Duodenal mucosa (tissue), 2 donors: ENCODE measurements around the gene UBAC2.
A peak's percentile ranks its signal among the peaks of the same experiment; 100 is the strongest.

Experiments used
- H3K27ac ChIP-seq: one replicate; pipeline ENCODE4 v1.7.0; 2013; ENCODE audit warnings: low read depth, low read length
- H3K27me3 ChIP-seq, 2 donors: one replicate each; pipeline ENCODE4 v1.7.0; 2013; ENCODE audit warnings: low read length in 2 of 2, control low read depth in 1 of 2; ENCODE audit not compliant: insufficient read depth in 2 of 2, control insufficient read depth in 1 of 2
- H3K36me3 ChIP-seq, 2 donors: one replicate each; pipeline ENCODE4 v1.7.0; 2013; ENCODE audit warnings: low read length in 2 of 2, control low read depth in 1 of 2; ENCODE audit not compliant: insufficient read depth in 2 of 2, control insufficient read depth in 1 of 2
- H3K4me1 ChIP-seq, 2 donors: one replicate each; pipeline ENCODE4 v1.7.0; 2013; ENCODE audit warnings: low read length in 2 of 2, control low read depth in 1 of 2; ENCODE audit not compliant: insufficient read depth in 2 of 2, control insufficient read depth in 1 of 2
- H3K4me3 ChIP-seq, 2 donors: one replicate each; pipeline ENCODE4 v1.7.0; 2013; ENCODE audit warnings: low read length in 2 of 2, low read depth in 1 of 2
- H3K9ac ChIP-seq, 2 donors: one replicate each; pipeline ENCODE4 v1.7.0; 2013; ENCODE audit warnings: low read length in 2 of 2, low read depth in 1 of 2
- H3K9me3 ChIP-seq, 2 donors: one replicate each; pipeline ENCODE4 v1.7.0; 2013; ENCODE audit warnings: low read length in 2 of 2, control low read depth in 1 of 2; ENCODE audit not compliant: control insufficient read depth in 1 of 2

The UBAC2 gene

DNA sequence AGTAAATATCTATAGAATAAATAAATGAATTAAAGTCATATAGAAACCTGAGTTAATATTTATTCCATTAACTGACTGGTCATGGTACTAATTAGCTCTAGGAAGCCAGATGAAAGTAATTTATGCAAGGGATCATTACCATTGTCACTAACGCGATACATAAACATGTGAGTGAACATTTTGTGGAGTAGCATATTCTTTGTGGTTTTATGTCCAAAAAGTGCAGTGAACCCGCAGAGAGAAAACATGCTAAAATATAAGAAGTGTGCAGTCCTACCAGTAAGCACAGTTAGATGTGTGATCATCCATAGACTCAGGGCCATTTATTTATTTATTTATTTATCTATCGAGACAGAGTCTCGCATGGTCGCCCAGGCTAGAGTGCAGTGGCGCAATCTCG, 104.9 kb downstream of the UBAC2 start:
- peaks cover 8 to 11% of the 10 kb centered on the region in 2 donors for H3K4me1 ChIP-seq
- peak overlapping the region in 1 of 2 donors; percentile 57 for H3K4me3 ChIP-seq
- H3K9me3 ChIP-seq = no peaks in the 10 kb centered on the region
- peak overlapping the region in 1 of 2 donors; percentile 22 for H3K9ac ChIP-seq
- H3K36me3 ChIP-seq = peaks cover 5 to 6% of the 10 kb centered on the region in 2 donors
- no peaks in the 10 kb centered on the region for H3K27me3 ChIP-seq
- H3K27ac ChIP-seq = no peak overlapping the region

DNA sequence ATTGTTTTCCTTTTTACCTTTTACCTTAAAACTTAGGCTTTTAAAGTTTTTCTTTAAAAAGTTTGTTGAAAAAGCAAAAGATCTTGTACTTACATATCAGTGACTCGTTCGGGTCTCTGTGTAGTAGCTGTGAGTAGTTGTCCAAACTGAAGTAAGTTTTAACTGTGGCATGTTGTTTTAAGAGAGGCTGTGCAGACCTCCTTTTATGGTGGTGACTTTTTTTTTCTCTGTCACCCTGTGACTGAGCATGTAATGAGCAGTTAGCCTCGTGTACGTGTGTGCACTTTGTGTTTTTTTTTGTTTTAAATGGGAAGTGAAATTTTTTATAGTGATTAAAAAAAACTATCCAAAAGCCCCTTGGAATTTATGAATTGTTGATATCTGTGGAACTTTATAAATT, 106.6 kb downstream of the UBAC2 start, which contains the start of gene GPR183:
TSS of gene GPR183 (minus strand) at position 153 of the 400 bp plus-strand sequence. CDS start 11,254 bp downstream, outside the sequence.
- Histone ChIP-seq H3K4me3 (peak within 1 kb of the TSS; percentile 27 to 57), H3K27me3 (no peaks in the 10 kb centered on the region), H3K27ac (no peak within 1 kb of the TSS), H3K9ac (peak within 1 kb of the TSS; percentile 12 to 31), H3K9me3 (no peaks in the 10 kb centered on the region), H3K4me1 (peaks cover 8 to 15% of the 10 kb centered on the region in 2 donors), H3K36me3 (peaks cover 5 to 6% of the 10 kb centered on the region in 2 donors)

GRCh38 chr13:99307648-99308339, 107.1 kb downstream of the UBAC2 start:
- peaks cover 8 to 15% of the 10 kb centered on the region in 2 donors for H3K4me1 ChIP-seq
- peak overlapping the region in 1 of 2 donors; percentile 8 for H3K9ac ChIP-seq
- no peaks in the 10 kb centered on the region for H3K27me3 ChIP-seq
- H3K4me3 ChIP-seq = peak overlapping the region in 1 of 2 donors; percentile 11
- no peaks in the 10 kb centered on the region for H3K9me3 ChIP-seq
- no peak overlapping the region for H3K27ac ChIP-seq
- H3K36me3 ChIP-seq = peaks cover 5 to 6% of the 10 kb centered on the region in 2 donors

GRCh38 chr13:99308471-99309087, 107.9 kb downstream of the UBAC2 start:
- Histone ChIP-seq H3K4me1 (peaks cover 11 to 19% of the 10 kb centered on the region in 2 donors), H3K27me3 (no peaks in the 10 kb centered on the region), H3K27ac (no peak overlapping the region)

GRCh38 chr13:99310382-99311031, 109.9 kb downstream of the UBAC2 start:
- Histone ChIP-seq H3K4me1 (peaks cover 19 to 21% of the 10 kb centered on the region in 2 donors), H3K36me3 (peaks cover 2 to 9% of the 10 kb centered on the region in 2 donors), H3K9ac (peak overlapping the region in 1 of 2 donors; percentile 4), H3K9me3 (no peaks in the 10 kb centered on the region), H3K27ac (no peak overlapping the region), H3K4me3 (no peak overlapping the region), H3K27me3 (no peaks in the 10 kb centered on the region)

More at GRCh38 chr13:99308471-99309087, 107.9 kb downstream of the UBAC2 start:
- H3K9ac ChIP-seq = no peak overlapping the region
- H3K36me3 ChIP-seq = peaks cover 3 to 5% of the 10 kb centered on the region in 2 donors
- H3K4me3 ChIP-seq = no peak overlapping the region
- no peaks in the 10 kb centered on the region for H3K9me3 ChIP-seq

- H3K27ac ChIP-seq = no peak overlapping the region
- no peaks in the 10 kb centered on the region for H3K9me3 ChIP-seq
- peaks cover 19 to 21% of the 10 kb centered on the region in 2 donors for H3K4me1 ChIP-seq
- H3K4me3 ChIP-seq = no peak overlapping the region
- H3K36me3 ChIP-seq = peaks cover 2 to 9% of the 10 kb centered on the region in 2 donors
- no peaks in the 10 kb centered on the region for H3K27me3 ChIP-seq
- no peak overlapping the region for H3K9ac ChIP-seq
Measured at GRCh38 chr13:99311137-99311536, 110.5 kb downstream of the UBAC2 start.

DNA sequence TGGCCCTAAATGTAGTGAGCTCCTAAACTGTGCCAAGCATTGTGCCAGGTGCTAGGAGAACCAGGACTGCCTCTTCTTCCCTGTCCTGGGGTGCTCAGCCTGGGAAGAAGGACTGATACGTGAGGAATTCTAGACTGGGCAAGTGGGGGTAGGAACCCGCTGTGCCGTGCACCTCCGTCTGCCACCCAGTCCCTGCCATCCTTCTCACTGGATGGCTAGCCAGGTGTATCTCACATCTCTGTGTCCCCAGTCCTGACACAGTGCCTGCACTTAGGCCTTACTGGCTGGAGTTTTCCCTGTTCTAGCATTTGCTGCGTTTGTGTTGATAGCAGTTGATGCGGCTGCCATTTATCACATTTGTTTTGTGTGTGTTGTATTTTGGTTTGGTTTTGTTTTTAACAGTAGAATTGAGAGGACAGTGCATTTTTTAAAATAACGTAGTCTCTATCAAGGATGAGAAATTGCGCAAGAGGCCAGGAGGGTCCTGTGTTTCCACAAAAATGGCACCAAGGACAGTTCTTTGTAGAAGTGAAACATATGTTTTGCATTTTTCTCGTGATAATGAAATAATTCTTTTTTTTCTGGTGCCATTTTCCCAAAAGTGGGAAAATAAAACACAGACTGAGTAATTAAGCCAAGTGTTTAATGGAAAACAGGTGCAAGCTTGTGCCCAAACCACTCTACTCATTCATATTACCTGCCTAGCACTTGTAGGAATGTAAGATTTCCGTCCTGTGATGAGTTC, 111.3 kb downstream of the UBAC2 start:
- Histone ChIP-seq H3K9ac (no peak overlapping the region), H3K36me3 (peaks cover 2 to 9% of the 10 kb centered on the region in 2 donors), H3K4me1 (peaks cover 19 to 21% of the 10 kb centered on the region in 2 donors), H3K27ac (no peak overlapping the region), H3K9me3 (no peaks in the 10 kb centered on the region), H3K27me3 (no peaks in the 10 kb centered on the region), H3K4me3 (no peak overlapping the region)

DNA sequence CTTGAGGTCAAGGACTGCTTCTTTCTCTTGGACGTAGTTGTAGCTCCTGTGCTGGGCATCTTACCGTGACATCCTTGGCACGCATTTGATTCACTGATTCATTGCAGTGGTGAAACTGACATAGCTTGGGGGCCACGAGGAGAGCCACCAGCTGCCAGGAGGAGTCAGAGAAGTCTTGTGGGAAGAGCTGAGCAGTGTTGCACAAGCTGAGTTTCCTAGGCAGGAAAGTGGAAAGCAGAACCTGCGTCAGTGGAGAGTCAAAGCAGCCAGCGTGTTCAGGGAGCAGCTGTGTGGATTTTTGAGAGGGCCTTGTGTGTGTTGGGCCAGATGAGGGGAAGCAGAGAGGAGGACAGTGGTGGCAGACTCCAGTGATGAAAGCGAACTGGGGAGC, 111.8 kb downstream of the UBAC2 start:
- Histone ChIP-seq H3K27ac (no peak overlapping the region), H3K27me3 (no peaks in the 10 kb centered on the region), H3K9ac (no peak overlapping the region), H3K9me3 (no peaks in the 10 kb centered on the region), H3K36me3 (peaks cover 2 to 13% of the 10 kb centered on the region in 2 donors), H3K4me1 (peaks cover 19 to 21% of the 10 kb centered on the region in 2 donors), H3K4me3 (no peak overlapping the region)

GRCh38 chr13:99313501-99313900, 112.8 kb downstream of the UBAC2 start:
- Histone ChIP-seq H3K27ac (no peak overlapping the region), H3K9ac (peak overlapping the region in 1 of 2 donors; percentile 35), H3K4me1 (peaks cover 11 to 14% of the 10 kb centered on the region in 2 donors), H3K9me3 (no peaks in the 10 kb centered on the region), H3K27me3 (no peaks in the 10 kb centered on the region), H3K4me3 (no peak overlapping the region), H3K36me3 (peaks cover 2 to 13% of the 10 kb centered on the region in 2 donors)
